BE2C (cell line): ENCODE results near the gene SYNGR3.
"Not testable (repeated sequence)": the region's sequence is repeated elsewhere in the genome, so short reads cannot be mapped to it uniquely, and the experiment has no call there.

ENCODE experiments used
- DNase-seq: peaks from one replicate; pipeline ENCODE4 v3.0.0-alpha.2; 2020
- H3K27me3 ChIP-seq: fragments of 250-450 bp; sonication (Bioruptor Pico); 2 replicates; pipeline ENCODE4 v1.5.1; 2020; ENCODE audit warnings: mild to moderate bottlenecking
- H3K36me3 ChIP-seq: fragments of 250-450 bp; sonication (Bioruptor Pico); 2 replicates; pipeline ENCODE4 v1.5.1; 2020; ENCODE audit warnings: mild to moderate bottlenecking
- H3K4me1 ChIP-seq: fragments of 250-450 bp; sonication (Bioruptor Pico); 2 replicates; pipeline ENCODE4 v1.5.1; 2020
- H3K4me3 ChIP-seq: 2 replicates; pipeline ENCODE4 v1.5.1; 2011; ENCODE audit warnings: low read depth, low read length
- H3K9me3 ChIP-seq: fragments of 250-450 bp; sonication (Bioruptor Pico); 2 replicates; pipeline ENCODE4 v1.5.1; 2020
- TF ChIP-seq, protein P1 (sequence below): IDR thresholded peaks from 2 replicates; pipeline ENCODE4 v1.5.1; 2012; ENCODE audit warnings: mild to moderate bottlenecking, low read depth, low read length

Gene SYNGR3

DNA sequence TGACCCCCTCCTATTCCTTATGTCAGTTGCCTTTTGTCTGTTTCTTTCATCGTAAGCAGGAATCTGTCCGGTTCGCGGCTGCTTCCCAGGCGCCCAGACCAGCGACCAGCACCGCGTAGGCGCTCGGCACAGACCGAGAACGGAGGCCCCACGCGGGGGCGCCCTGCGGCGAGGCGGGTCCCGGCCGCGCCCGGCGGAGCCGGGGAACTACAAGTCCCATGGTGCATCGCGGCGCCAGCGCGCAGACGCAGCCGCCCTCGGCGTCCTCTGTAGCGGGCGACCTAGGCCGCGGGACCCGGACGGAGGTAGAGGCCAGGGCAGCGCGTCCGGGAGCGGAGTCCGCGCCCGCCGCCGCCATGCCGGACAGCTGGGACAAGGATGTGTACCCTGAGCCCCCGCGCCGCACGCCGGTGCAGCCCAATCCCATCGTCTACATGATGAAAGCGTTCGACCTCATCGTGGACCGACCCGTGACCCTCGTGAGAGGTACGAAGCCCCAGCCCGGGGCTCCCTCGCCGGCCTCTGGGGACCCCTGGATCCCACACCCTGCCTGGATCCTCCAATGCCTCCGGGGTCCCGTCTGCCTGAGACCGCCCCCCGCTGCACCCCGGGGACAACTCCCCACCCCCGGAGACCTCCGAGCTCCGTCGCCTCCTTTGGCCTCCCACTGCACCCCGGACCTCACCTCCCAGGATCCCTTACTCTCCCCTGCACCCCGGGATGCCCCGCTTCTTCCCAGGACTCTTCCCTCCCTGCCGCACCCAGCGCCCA is 30.3 kb upstream of the SYNGR3 start, which contains the start of gene NDUFB10:
Gene NDUFB10, plus strand, starts transcription at position 270 of the 771 bp plus-strand sequence. Its CDS starts 87 bp downstream, at position 357.
- Histone ChIP-seq H3K9me3 (no peaks in the 10 kb centered on the region), H3K4me3 (peak within 1 kb of the TSS; percentile 86), H3K27me3 (no peaks in the 10 kb centered on the region), H3K4me1 (no peaks in the 10 kb centered on the region), H3K36me3 (peaks cover 35% of the 10 kb centered on the region)
- peak; percentile 97 for DNase-seq
- TF ChIP-seq, protein P1, sequence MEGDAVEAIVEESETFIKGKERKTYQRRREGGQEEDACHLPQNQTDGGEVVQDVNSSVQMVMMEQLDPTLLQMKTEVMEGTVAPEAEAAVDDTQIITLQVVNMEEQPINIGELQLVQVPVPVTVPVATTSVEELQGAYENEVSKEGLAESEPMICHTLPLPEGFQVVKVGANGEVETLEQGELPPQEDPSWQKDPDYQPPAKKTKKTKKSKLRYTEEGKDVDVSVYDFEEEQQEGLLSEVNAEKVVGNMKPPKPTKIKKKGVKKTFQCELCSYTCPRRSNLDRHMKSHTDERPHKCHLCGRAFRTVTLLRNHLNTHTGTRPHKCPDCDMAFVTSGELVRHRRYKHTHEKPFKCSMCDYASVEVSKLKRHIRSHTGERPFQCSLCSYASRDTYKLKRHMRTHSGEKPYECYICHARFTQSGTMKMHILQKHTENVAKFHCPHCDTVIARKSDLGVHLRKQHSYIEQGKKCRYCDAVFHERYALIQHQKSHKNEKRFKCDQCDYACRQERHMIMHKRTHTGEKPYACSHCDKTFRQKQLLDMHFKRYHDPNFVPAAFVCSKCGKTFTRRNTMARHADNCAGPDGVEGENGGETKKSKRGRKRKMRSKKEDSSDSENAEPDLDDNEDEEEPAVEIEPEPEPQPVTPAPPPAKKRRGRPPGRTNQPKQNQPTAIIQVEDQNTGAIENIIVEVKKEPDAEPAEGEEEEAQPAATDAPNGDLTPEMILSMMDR = peak; percentile 64

DNA sequence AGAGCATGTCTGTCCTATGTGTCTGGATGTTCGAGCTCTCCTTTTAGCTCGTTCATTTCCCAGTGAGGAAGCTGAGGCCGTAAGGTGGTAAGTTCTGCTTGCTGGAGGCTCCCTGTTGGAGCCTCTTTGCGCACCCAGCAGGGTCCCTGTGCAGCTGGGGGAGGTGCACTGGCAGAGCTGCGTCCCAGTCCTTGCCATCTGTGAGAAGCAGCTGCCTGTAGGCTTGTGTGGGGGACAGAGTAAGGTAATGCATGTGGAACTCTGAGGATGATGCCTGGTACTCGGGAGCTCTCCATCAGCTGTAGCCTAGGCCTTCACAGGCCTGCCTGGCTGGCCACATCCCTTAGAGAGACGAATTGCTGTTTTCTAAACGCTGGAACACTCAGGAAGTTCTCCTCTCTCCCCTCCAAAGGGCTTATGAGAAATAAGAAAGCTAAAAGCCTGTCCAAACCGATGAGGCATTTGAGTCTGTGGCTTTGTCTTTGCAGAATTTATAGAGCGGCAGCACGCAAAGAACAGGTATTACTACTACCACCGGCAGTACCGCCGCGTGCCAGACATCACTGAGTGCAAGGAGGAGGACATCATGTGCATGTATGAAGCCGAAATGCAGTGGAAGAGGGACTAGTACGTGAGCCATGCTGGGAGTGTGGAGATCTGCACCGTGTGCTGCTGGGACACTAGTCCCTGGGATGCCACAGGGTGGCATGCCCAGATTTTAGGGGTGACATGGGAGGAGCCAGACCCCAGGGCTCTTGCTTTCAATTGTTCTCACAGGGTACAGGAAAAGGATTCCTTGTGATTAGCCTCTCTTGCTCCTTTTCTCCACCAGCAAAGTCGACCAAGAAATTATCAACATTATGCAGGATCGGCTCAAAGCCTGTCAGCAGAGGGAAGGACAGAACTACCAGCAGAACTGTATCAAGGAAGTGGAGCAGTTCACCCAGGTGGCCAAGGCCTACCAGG is 28.8 kb upstream of the SYNGR3 start:
- no peaks in the 10 kb centered on the region for H3K9me3 ChIP-seq
- DNase-seq = peak; percentile 69
- no peaks in the 10 kb centered on the region for H3K27me3 ChIP-seq
- peak overlapping the region; percentile 86 for H3K4me3 ChIP-seq
- peaks cover 35% of the 10 kb centered on the region for H3K36me3 ChIP-seq
- no peaks in the 10 kb centered on the region for H3K4me1 ChIP-seq
- TF ChIP-seq, protein P1 = no peak

- no peaks in the 10 kb centered on the region for H3K27me3 ChIP-seq
- no peaks in the 10 kb centered on the region for H3K4me1 ChIP-seq
- peaks cover 35% of the 10 kb centered on the region for H3K36me3 ChIP-seq
- H3K4me3 ChIP-seq = peak overlapping the region; percentile 94; the same call in 1 of the 2 replicates
- no peaks in the 10 kb centered on the region for H3K9me3 ChIP-seq
- peak; percentile 55 for DNase-seq
- TF ChIP-seq, protein P1 = no peak
These were observed 28.1 kb upstream of the SYNGR3 start for GRCh38 chr16:1961651-1962067.

DNA sequence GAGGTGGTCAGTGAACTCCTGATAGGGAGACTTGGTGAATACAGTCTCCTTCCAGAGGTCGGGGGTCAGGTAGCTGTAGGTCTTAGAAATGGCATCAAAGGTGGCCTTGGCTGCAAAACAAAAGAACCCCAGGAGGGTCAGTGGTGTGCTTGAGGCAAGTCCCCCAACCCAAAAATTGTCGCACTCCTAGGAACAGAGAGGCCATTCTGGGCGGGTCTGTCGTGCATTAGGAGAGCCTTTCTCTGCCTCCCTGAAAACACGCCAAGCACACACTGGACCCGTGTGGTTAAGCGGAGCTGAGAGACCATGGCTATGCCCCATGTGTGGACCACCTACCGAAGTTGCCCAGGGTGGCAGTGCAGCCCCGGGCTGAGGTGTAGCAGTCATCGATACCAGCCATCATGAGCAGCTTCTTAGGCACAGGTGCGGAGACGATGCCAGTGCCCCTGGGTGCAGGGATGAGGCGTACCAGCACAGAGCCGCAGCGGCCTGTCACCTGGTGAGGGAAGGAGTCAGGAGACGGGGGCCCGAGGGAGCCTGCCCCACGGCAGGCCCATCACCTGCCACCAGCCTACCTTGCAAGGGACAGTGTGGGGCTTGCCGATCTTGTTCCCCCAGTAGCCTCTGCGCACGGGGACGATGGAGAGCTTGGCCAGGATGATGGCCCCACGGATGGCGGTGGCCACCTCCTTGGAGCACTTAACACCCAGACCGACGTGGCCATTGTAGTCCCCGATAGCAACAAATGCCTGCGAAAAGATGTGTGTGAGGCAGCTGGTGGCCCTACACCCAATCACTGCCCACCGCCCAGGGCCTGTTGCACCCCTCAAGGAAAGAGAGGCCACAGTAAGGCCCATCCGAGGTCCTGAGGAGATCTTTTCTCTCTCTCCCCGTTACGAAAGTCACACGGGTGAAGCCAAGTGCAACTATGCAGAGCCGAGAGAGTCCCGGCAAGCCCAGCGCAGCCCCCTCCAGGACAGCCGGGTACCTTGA is 27.3 kb upstream of the SYNGR3 start:
- H3K9me3 ChIP-seq, H3K27me3 ChIP-seq, H3K4me1 ChIP-seq: not testable (repeated sequence)
- peak overlapping the region; percentile 94 for H3K4me3 ChIP-seq
- H3K36me3 ChIP-seq = peaks cover 35% of the 10 kb centered on the region
- peak; percentile 22 for DNase-seq

- Histone ChIP-seq H3K27me3 (no peaks in the 10 kb centered on the region), H3K4me1 (no peaks in the 10 kb centered on the region), H3K4me3 (peak overlapping the region; percentile 94), H3K9me3 (no peaks in the 10 kb centered on the region), H3K36me3 (peaks cover 35% of the 10 kb centered on the region)
- peak; percentile 22 for DNase-seq
- TF ChIP-seq, protein P1 = 0 out of 2 replicates have a peak, but pooled peaks have one; percentile 20
These were observed 25.8 kb upstream of the SYNGR3 start for GRCh38 chr16:1963806-1964505.
